Aorta (tissue), 5 donors: ENCODE measurements around the gene SNX3. TPM values are rescaled to one million over a fixed set of nuclear protein-coding genes. Genes with fewer than 3 reads are reported as not detected.

Source experiments
- ATAC-seq: fragments of 200-7000 bp; cut with Tn5 transposase; one replicate; pipeline ENCODE4 v1.9.1; 2022; ENCODE audit warnings: moderate library complexity; ENCODE audit not compliant: low FRiP score
- DNase-seq, 2 donors: peaks; one replicate each; pipeline ENCODE4 v3.0.0-alpha.2; 2020
- H3K27ac ChIP-seq, 2 donors: one replicate each; pipeline ENCODE4 v1.5.1; 2013; ENCODE audit warnings: low read length in 2 of 2, mild to moderate bottlenecking in 2 of 2, moderate library complexity in 2 of 2, control low read depth in 1 of 2, inconsistent platforms in 1 of 2, low read depth in 1 of 2
- H3K27me3 ChIP-seq, 2 donors: one replicate each; pipeline ENCODE4 v1.6.1; 2013; ENCODE audit warnings: control low read depth in 1 of 2, low read length in 1 of 2, mild to moderate bottlenecking in 1 of 2, moderate library complexity in 1 of 2; ENCODE audit not compliant: insufficient read depth in 2 of 2, control insufficient read depth in 1 of 2
- H3K36me3 ChIP-seq, 2 donors: one replicate each; pipeline ENCODE4 v1.6.1; 2013; ENCODE audit warnings: control low read depth in 1 of 2, low read length in 1 of 2, mild to moderate bottlenecking in 1 of 2; ENCODE audit not compliant: insufficient read depth in 2 of 2, control insufficient read depth in 1 of 2
- H3K4me1 ChIP-seq, 2 donors: one replicate each; pipeline ENCODE4 v1.6.1; 2013; ENCODE audit warnings: low read length in 2 of 2, control low read depth in 1 of 2, mild to moderate bottlenecking in 1 of 2, moderate library complexity in 1 of 2; ENCODE audit not compliant: insufficient read depth in 2 of 2, control insufficient read depth in 1 of 2
- H3K4me3 ChIP-seq, 2 donors: one replicate each; pipeline ENCODE4 v1.5.1; 2013; ENCODE audit warnings: low read length in 2 of 2, control low read depth in 1 of 2, mild to moderate bottlenecking in 1 of 2
- H3K9me3 ChIP-seq: one replicate; pipeline ENCODE4 v1.6.1; 2013; ENCODE audit warnings: mild to moderate bottlenecking, low read length; ENCODE audit not compliant: control insufficient read depth
- WGBS, 2 donors: extraction: QIAGEN DNeasy Blood & Tissue Kit; methylation state at CpG; one replicate each; pipeline ENCODE4 v1.1.7; 2013; 5-methylcytosine and 5-hydroxymethylcytosine counted together
- intact Hi-C, 2 donors: fragments of 100-400 bp; cut with DNase I; formaldehyde crosslinking; loops; one replicate each; pipeline versions ENCODE4 v1.14.2 to v1.15.0; 2022
- polyA plus RNA-seq, 2 donors: library from polyadenylated mRNA; stranded (reverse); fragments of 200-250 nt; gene quantifications; one replicate each; pipeline ENCODE4 v1.2.3, GENCODE V29; 2013
- total RNA-seq, 2 donors: library from RNA; stranded (reverse); fragmentation: NEBNext Ultra II Directional; extraction: Animal tissue kit (Norgen Biotek cat#: 25700); gene quantifications; one replicate each; pipeline ENCODE4 v1.2.1, GENCODE V29; 2021
- donor health status: healthy with polysubstance abuse.
- donor health status: Bipolar disorder and iron deficiency.
- donor health status: DM: no; HTN: no; CAD: no.
- donor health status: DM: no; HTN: no; CAD: no.
- donor health status: DM: yes; HTN: yes; CAD: no.

The SNX3 gene
- total and polyA plus RNA-seq, 4 donors, result 148 to 328 (median 190) TPM

DNA sequence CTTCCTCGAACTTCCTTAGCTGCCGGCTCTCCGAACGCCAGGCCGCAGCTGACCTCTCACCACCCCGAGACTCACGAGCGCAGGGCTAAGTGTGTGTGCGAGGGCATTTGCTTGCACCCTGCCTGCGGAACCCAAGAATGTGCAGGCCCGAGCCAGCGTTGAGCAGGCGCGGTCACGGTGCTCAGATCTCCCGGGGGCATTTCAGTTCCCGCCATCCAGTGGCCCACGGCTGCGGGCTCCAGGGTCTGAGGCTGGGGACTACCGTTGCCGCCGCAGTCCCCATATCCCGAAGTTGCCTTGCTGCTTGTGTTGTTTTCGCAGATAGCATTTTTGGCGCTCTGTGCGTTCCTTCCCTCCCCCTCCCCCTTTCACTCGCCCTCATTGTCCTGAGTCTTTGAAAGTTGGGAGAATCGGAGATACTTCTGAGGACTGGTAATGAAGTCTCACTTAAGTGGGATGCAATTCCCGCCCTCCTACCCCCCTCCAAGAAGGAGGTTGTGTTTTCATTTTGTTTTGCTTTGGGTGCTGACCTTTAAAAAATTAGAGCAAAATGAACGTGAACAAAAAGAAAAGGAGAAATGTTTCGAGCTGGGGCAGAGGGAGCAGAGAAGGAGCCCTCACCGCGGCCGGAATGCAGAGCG, 93.3 kb downstream of the SNX3 start:
- no peaks in the 10 kb centered on the region for H3K36me3 ChIP-seq
- DNase-seq (no peak), ATAC-seq (no peak)
- peaks cover 0 to 5% of the 10 kb centered on the region in 2 donors for H3K27me3 ChIP-seq
- intact Hi-C loops, result no loop called here
- H3K27ac ChIP-seq, result no peak overlapping the region
- WGBS, 2 donors, result 60 to 63% methylated on average over 35 of the region's 35 CpGs
- H3K4me3 ChIP-seq, result no peak overlapping the region
- no peaks in the 10 kb centered on the region for H3K4me1 ChIP-seq
- peaks cover 2% of the 10 kb centered on the region for H3K9me3 ChIP-seq

GRCh38 chr6:108166664-108167448, 94.0 kb downstream of the SNX3 start:
- intact Hi-C loops, result no loop called here
- no peak overlapping the region for H3K4me3 ChIP-seq
- ATAC-seq (no peak), DNase-seq (no peak)
- WGBS, 2 donors, result 16% methylated on average over 52 to 58 of the region's 58 CpGs
- no peak overlapping the region for H3K27ac ChIP-seq
- no peaks in the 10 kb centered on the region for H3K36me3 ChIP-seq
- H3K9me3 ChIP-seq, result no peaks in the 10 kb centered on the region
- peaks cover 0 to 3% of the 10 kb centered on the region in 2 donors for H3K27me3 ChIP-seq
- H3K4me1 ChIP-seq, result no peaks in the 10 kb centered on the region

- no peaks in the 10 kb centered on the region for H3K9me3 ChIP-seq
- H3K4me1 ChIP-seq, result no peaks in the 10 kb centered on the region
- ATAC-seq (no peak), DNase-seq (no peak)
- peaks cover 0 to 3% of the 10 kb centered on the region in 2 donors for H3K27me3 ChIP-seq
- H3K36me3 ChIP-seq, result no peaks in the 10 kb centered on the region
- peak within 1 kb of the TSS; percentile 5 to 8 for H3K4me3 ChIP-seq
- H3K27ac ChIP-seq, result no peak within 1 kb of the TSS
- intact Hi-C loops, result no loop called here
- 2 to 3% methylated on average over 54 of the region's 54 CpGs for WGBS, 2 donors
Observed at GRCh38 chr6:108165714-108166663, 94.9 kb downstream of the SNX3 start, which contains the start of gene NR2E1. NR2E1 (plus strand) TSS chr6:108166022; CDS start chr6:108166766, 744 bp downstream.

GRCh38 chr6:108164815-108165706, 95.8 kb downstream of the SNX3 start:
- Histone ChIP-seq H3K4me1 (no peaks in the 10 kb centered on the region), H3K27ac (no peak overlapping the region), H3K36me3 (no peaks in the 10 kb centered on the region), H3K27me3 (peaks cover 0 to 2% of the 10 kb centered on the region in 2 donors), H3K9me3 (no peaks in the 10 kb centered on the region), H3K4me3 (no peak overlapping the region)
- ATAC-seq (no peak), DNase-seq (no peak)
- 3% methylated on average over 69 of the region's 69 CpGs for WGBS, 2 donors
- intact Hi-C loops, result no loop called here

GRCh38 chr6:108164543-108164814, 96.4 kb downstream of the SNX3 start:
- intact Hi-C loops, result no loop called here
- Histone ChIP-seq H3K4me3 (no peak overlapping the region), H3K36me3 (no peaks in the 10 kb centered on the region), H3K4me1 (no peaks in the 10 kb centered on the region), H3K27ac (no peak overlapping the region), H3K9me3 (no peaks in the 10 kb centered on the region), H3K27me3 (no peaks in the 10 kb centered on the region)
- DNase-seq, result no peak
- ATAC-seq, result no peak
- 2 to 3% methylated on average over 17 of the region's 17 CpGs for WGBS, 2 donors

- intact Hi-C loops, result no loop called here
- Histone ChIP-seq H3K9me3 (no peaks in the 10 kb centered on the region), H3K36me3 (no peaks in the 10 kb centered on the region), H3K27me3 (no peaks in the 10 kb centered on the region), H3K27ac (no peak overlapping the region), H3K4me1 (no peaks in the 10 kb centered on the region), H3K4me3 (no peak overlapping the region)
- DNase-seq (no peak), ATAC-seq (no peak)
- whole genome bisulfite sequencing, 2 donors, result 6 to 7% methylated on average over 41 of the region's 41 CpGs
Observed at GRCh38 chr6:108163644-108164542, 96.9 kb downstream of the SNX3 start.

- Histone ChIP-seq H3K36me3 (no peaks in the 10 kb centered on the region), H3K27me3 (no peaks in the 10 kb centered on the region), H3K4me3 (no peak overlapping the region), H3K9me3 (no peaks in the 10 kb centered on the region), H3K4me1 (no peaks in the 10 kb centered on the region), H3K27ac (no peak overlapping the region)
- no peak for ATAC-seq
- intact Hi-C loops, result no loop called here
- DNase-seq, result no peak
- WGBS, 2 donors, result 3 to 5% methylated on average over 6 of the region's 6 CpGs
Observed at GRCh38 chr6:108163267-108163643, 97.6 kb downstream of the SNX3 start.
